NCI-H2107 treated with DMSO at 0.1 percent for 48 hours (cell line): ENCODE measurements around the gene CAMTA1.

ENCODE experiments used
- DNase-seq: peaks from one replicate; lab custom pipeline; 2025; ENCODE audit not compliant: unreplicated experiment; lab: John Stamatoyannopoulos, UW

CAMTA1 gene

GRCh38 chr1:7534061-7534825 is 749.0 kb downstream of the CAMTA1 start:
- DNase-seq = no peak

- no peak for DNase-seq
Measured at GRCh38 chr1:7535016-7535415, 749.8 kb downstream of the CAMTA1 start.

- DNase-seq = no peak
Measured at GRCh38 chr1:7535934-7536878, 751.0 kb downstream of the CAMTA1 start.

- DNase-seq = no peak
Measured at GRCh38 chr1:7536891-7537591, 751.8 kb downstream of the CAMTA1 start.

GRCh38 chr1:7538033-7538432 is 752.8 kb downstream of the CAMTA1 start:
- DNase-seq = no peak

GRCh38 chr1:7538849-7539768 is 753.9 kb downstream of the CAMTA1 start:
- DNase-seq = no peak

GRCh38 chr1:7539769-7540175 is 754.5 kb downstream of the CAMTA1 start:
- no peak for DNase-seq

- DNase-seq = no peak
Measured at GRCh38 chr1:7540816-7541215, 755.6 kb downstream of the CAMTA1 start.

- no peak for DNase-seq
Measured at GRCh38 chr1:7541629-7542028, 756.4 kb downstream of the CAMTA1 start.

GRCh38 chr1:7543718-7544090 is 758.5 kb downstream of the CAMTA1 start:
- no peak for DNase-seq

- no peak for DNase-seq
Measured at GRCh38 chr1:7549277-7550161, 764.3 kb downstream of the CAMTA1 start.

GRCh38 chr1:7550261-7550865 is 765.1 kb downstream of the CAMTA1 start:
- DNase-seq = no peak

- DNase-seq = no peak
Measured at GRCh38 chr1:7550981-7551380, 765.7 kb downstream of the CAMTA1 start.

- no peak for DNase-seq
Measured at GRCh38 chr1:7551442-7551841, 766.2 kb downstream of the CAMTA1 start.

GRCh38 chr1:7552402-7552801 is 767.1 kb downstream of the CAMTA1 start:
- no peak for DNase-seq

GRCh38 chr1:7553042-7553690 is 767.9 kb downstream of the CAMTA1 start:
- DNase-seq = no peak

- DNase-seq = no peak
Measured at GRCh38 chr1:7554385-7555235, 769.4 kb downstream of the CAMTA1 start.
